ENCODE measurements around the gene NOL4L.

- TF ChIP-seq POLR2AphosphoS5 (IDR thresholded peaks at IDR 0.05; ENCODE audit: insufficient read depth, low read depth, low read length), result no peak
- TF ChIP-seq POLR2A (IDR thresholded peaks at IDR 0.05; ENCODE audit: low read depth, low read length), result no peak
- TF ChIP-seq CTCF (IDR thresholded peaks at IDR 0.05; ENCODE audit: extremely low read depth in 1 of 2, insufficient read depth in 1 of 2, low read depth in 1 of 2, low read length in 2 of 2), result no peak
- TF ChIP-seq MYC (IDR thresholded peaks at IDR 0.05; ENCODE audit: low read depth, low read length), result no peak
Observed at GRCh38 chr20:32522526-32522775, 62.7 kb downstream of the NOL4L start.

Measured in endothelial cell of umbilical vein (primary cell).